H1 (cell line): Measurements from ENCODE around the gene BRIP1. TPM values are rescaled to one million over a fixed set of nuclear protein-coding genes. Genes with fewer than 3 reads are reported as not detected.

ENCODE experiments used
- CTCF ChIA-PET: fragments of 300-600 bp; sonication (Branson Sonifier 250); formaldehyde crosslinking; loops from one replicate; lab custom pipeline; 2021; ENCODE audit not compliant: partially characterized antibody; lab: Charles Lee
- POLR2A ChIA-PET: fragments of 300-600 bp; sonication (Branson Sonifier 250); formaldehyde crosslinking; loops from one replicate; lab custom pipeline; 2021; ENCODE audit warnings: inconsistent platforms; ENCODE audit not compliant: partially characterized antibody; lab: Charles Lee
- DNase-seq, 2 experiments: peaks; one replicate each; pipeline versions ENCODE4 v3.0.0 to v3.0.0-alpha.2; 2010 to 2022; ENCODE audit warnings: low spot score in 2 of 2, low read depth in 1 of 2, mixed read lengths in 1 of 2
- FAIRE-seq: peaks from 2 replicates; lab custom pipeline; 2011; peaks lifted over from hg19 to GRCh38; lab: Jason Lieb, UNC
- H2AFZ ChIP-seq: 2 replicates; pipeline ENCODE4 v1.8.1; 2012; ENCODE audit warnings: low read length, inconsistent platforms
- H2AK5ac ChIP-seq: 2 replicates; pipeline ENCODE4 v1.6.1; 2013; ENCODE audit warnings: low read depth, low read length
- H2BK120ac ChIP-seq: replicated peaks from 2 replicates; pipeline ENCODE3; 2013; ENCODE audit warnings: low read depth, low read length, inconsistent platforms
- H2BK12ac ChIP-seq: 2 replicates; pipeline ENCODE4 v1.6.1; 2013; ENCODE audit warnings: low read depth, low read length
- H2BK15ac ChIP-seq: 2 replicates; pipeline ENCODE4 v1.6.1; 2013; ENCODE audit warnings: low read length
- H2BK20ac ChIP-seq: 2 replicates; pipeline ENCODE4 v1.6.1; 2013; ENCODE audit warnings: low read length
- H2BK5ac ChIP-seq: 2 replicates; pipeline ENCODE4 v1.6.1; 2013; ENCODE audit warnings: low read depth, low read length
- H3K14ac ChIP-seq: 2 replicates; pipeline ENCODE4 v1.6.1; 2013; ENCODE audit warnings: inconsistent platforms; ENCODE audit not compliant: insufficient read length
- H3K18ac ChIP-seq: 2 replicates; pipeline ENCODE4 v1.6.1; 2013; ENCODE audit warnings: low read length; ENCODE audit errors: extremely low read depth
- H3K23ac ChIP-seq: 2 replicates; pipeline ENCODE4 v1.6.1; 2013; ENCODE audit warnings: inconsistent platforms; ENCODE audit not compliant: insufficient read length
- H3K23me2 ChIP-seq: 2 replicates; pipeline ENCODE4 v1.6.1; 2013; ENCODE audit warnings: low read depth, low read length
- H3K27ac ChIP-seq: 2 replicates; pipeline ENCODE4 v1.6.1; 2011; ENCODE audit warnings: low read depth, low read length, inconsistent platforms
- H3K27me3 ChIP-seq, 4 experiments: replicated peaks in 1 of 4; 1 replicate in 1 of 4; 2 replicates in 3 of 4; pipeline versions ENCODE4 v1.6.1 to v1.8.1; 2011 to 2013; ENCODE audit warnings: low read length in 3 of 4, mild to moderate bottlenecking in 3 of 4, inconsistent platforms in 2 of 4, mixed read lengths in 2 of 4, moderate library complexity in 1 of 4; ENCODE audit not compliant: control insufficient read depth in 3 of 4, insufficient read depth in 3 of 4; ENCODE audit errors: extremely low read depth in 1 of 4
- H3K36me3 ChIP-seq, 4 experiments: 2 replicates each; pipeline versions ENCODE4 v1.6.1 to v1.8.1; 2011 to 2013; ENCODE audit warnings: mild to moderate bottlenecking in 4 of 4, low read length in 3 of 4, moderate library complexity in 2 of 4, control low read depth in 1 of 4, inconsistent platforms in 1 of 4; ENCODE audit not compliant: insufficient read depth in 4 of 4, control insufficient read depth in 2 of 4
- H3K4ac ChIP-seq: replicated peaks from 2 replicates; pipeline ENCODE3; 2013; ENCODE audit warnings: low read length, low read depth, mixed read lengths, inconsistent platforms; ENCODE audit not compliant: insufficient read length
- H3K4me1 ChIP-seq, 4 experiments: replicated peaks in 1 of 4; 1 replicate in 1 of 4; 2 replicates in 3 of 4; pipeline versions ENCODE4 v1.6.1 to v1.8.1; 2011 to 2013; ENCODE audit warnings: low read length in 3 of 4, inconsistent platforms in 2 of 4, mixed read lengths in 1 of 4; ENCODE audit not compliant: insufficient read depth in 4 of 4, control insufficient read depth in 3 of 4
- H3K4me2 ChIP-seq, 2 experiments: 2 replicates each; pipeline versions ENCODE4 v1.6.1 to v1.8.1; 2011 to 2013; ENCODE audit warnings: low read depth in 2 of 2, low read length in 2 of 2, control low read depth in 1 of 2, inconsistent platforms in 1 of 2, mild to moderate bottlenecking in 1 of 2; ENCODE audit not compliant: insufficient read depth in 1 of 2
- H3K4me3 ChIP-seq, 4 experiments: fragments of 200-600, 300-600 bp in 1 of 4; sonication (generic), shearing (Covaris generic), sonication (Bioruptor Twin) in 1 of 4; 2 replicates each; pipeline versions ENCODE4 v1.5.1 to v1.8.1; 2011 to 2016; ENCODE audit warnings: low read length in 4 of 4, low read depth in 3 of 4, control low read depth in 2 of 4, inconsistent platforms in 2 of 4, mild to moderate bottlenecking in 2 of 4, mixed read lengths in 1 of 4, moderate library complexity in 1 of 4; ENCODE audit not compliant: insufficient read depth in 2 of 4; ENCODE audit errors: extremely low read depth in 1 of 4
- H3K56ac ChIP-seq: replicated peaks from 2 replicates; pipeline ENCODE3; 2013; ENCODE audit warnings: low read depth, mild to moderate bottlenecking, mixed read lengths, low read length, inconsistent platforms; ENCODE audit not compliant: insufficient read length
- H3K79me1 ChIP-seq: 2 replicates; pipeline ENCODE4 v1.6.1; 2013; ENCODE audit warnings: low read depth, low read length, control low read depth
- H3K79me2 ChIP-seq, 2 experiments: 2 replicates each; pipeline versions ENCODE4 v1.6.1 to v1.8.1; 2012 to 2013; ENCODE audit warnings: low read length in 2 of 2, mild to moderate bottlenecking in 2 of 2, inconsistent platforms in 1 of 2; ENCODE audit not compliant: insufficient read depth in 2 of 2, control insufficient read depth in 1 of 2
- H3K9ac ChIP-seq, 4 experiments: replicated peaks in 1 of 4; 1 replicate in 1 of 4; 2 replicates in 3 of 4; pipeline versions ENCODE4 v1.6.1 to v1.8.1; 2011 to 2013; ENCODE audit warnings: low read depth in 3 of 4, low read length in 3 of 4, control low read depth in 2 of 4, mild to moderate bottlenecking in 2 of 4, moderate library complexity in 2 of 4, inconsistent platforms in 1 of 4; ENCODE audit errors: extremely low read depth in 1 of 4
- H3K9me3 ChIP-seq, 2 experiments: 2 replicates each; pipeline versions ENCODE4 v1.6.1 to v1.8.1; 2012 to 2013; ENCODE audit warnings: mild to moderate bottlenecking in 2 of 2, moderate library complexity in 2 of 2, control low read depth in 1 of 2, inconsistent platforms in 1 of 2, low read depth in 1 of 2, low read length in 1 of 2, mixed read lengths in 1 of 2; ENCODE audit not compliant: insufficient read depth in 2 of 2
- H4K20me1 ChIP-seq, 2 experiments: replicated peaks in 1 of 2; 2 replicates each; pipeline versions ENCODE3 to v1.8.1; 2011 to 2013; ENCODE audit warnings: inconsistent platforms in 2 of 2, low read length in 2 of 2, mild to moderate bottlenecking in 1 of 2; ENCODE audit not compliant: insufficient read depth in 2 of 2, control insufficient read depth in 1 of 2
- H4K5ac ChIP-seq: 2 replicates; pipeline ENCODE4 v1.6.1; 2013; ENCODE audit warnings: low read length, low read depth, mixed read lengths, inconsistent platforms; ENCODE audit not compliant: insufficient read length
- H4K8ac ChIP-seq: 2 replicates; pipeline ENCODE4 v1.8.0; 2013; ENCODE audit warnings: mild to moderate bottlenecking, moderate library complexity, low read length, inconsistent platforms; ENCODE audit not compliant: insufficient read depth; ENCODE audit errors: extremely low read depth
- H4K91ac ChIP-seq: replicated peaks from 2 replicates; pipeline ENCODE3; 2013; ENCODE audit warnings: low read length, mixed read lengths, inconsistent platforms; ENCODE audit not compliant: insufficient read length
- BCL11A ChIP-seq, 2 experiments: IDR thresholded peaks; one replicate each; pipeline ENCODE4 v1.6.1; 2011; ENCODE audit warnings: low read depth in 2 of 2, low read length in 2 of 2, mild to moderate bottlenecking in 2 of 2
- CEBPB ChIP-seq: IDR thresholded peaks from 2 replicates; pipeline ENCODE4 v1.6.1; 2012; ENCODE audit warnings: low read depth, low read length
- CHD2 ChIP-seq: IDR thresholded peaks from 2 replicates; pipeline ENCODE4 v1.6.1; 2012; ENCODE audit warnings: low read length, improper control_type of control experiment
- CREB1 ChIP-seq: IDR thresholded peaks from 2 replicates; pipeline ENCODE4 v1.6.1; 2012; ENCODE audit warnings: inconsistent platforms
- GTF2F1 ChIP-seq: IDR thresholded peaks from 2 replicates; pipeline ENCODE4 v1.6.1; 2012; ENCODE audit warnings: low read depth, low read length, improper control_type of control experiment, borderline replicate concordance
- HDAC6 ChIP-seq: IDR thresholded peaks from one replicate; pipeline ENCODE4 v1.7.1; 2012; ENCODE audit warnings: low read depth, mild to moderate bottlenecking, inconsistent platforms, low read length, moderate library complexity
- MAFK ChIP-seq: IDR thresholded peaks from 2 replicates; pipeline ENCODE4 v1.6.1; 2012; ENCODE audit warnings: low read depth, mild to moderate bottlenecking, improper control_type of control experiment, low read length
- RAD21 ChIP-seq, 2 experiments: IDR thresholded peaks in 1 of 2; conservative IDR thresholded peaks in 1 of 2; 2 replicates each; pipeline ENCODE4 v1.6.1; 2011; ENCODE audit warnings: low read depth in 2 of 2, low read length in 2 of 2, improper control_type of control experiment in 1 of 2, inconsistent platforms in 1 of 2, mild to moderate bottlenecking in 1 of 2, moderate library complexity in 1 of 2
- RFX5 ChIP-seq: IDR thresholded peaks from 2 replicates; pipeline ENCODE4 v1.6.1; 2011; ENCODE audit warnings: low read depth, low read length, improper control_type of control experiment, borderline replicate concordance
- TAF1 ChIP-seq: IDR thresholded peaks from 2 replicates; pipeline ENCODE4 v1.6.1; 2011; ENCODE audit warnings: mild to moderate bottlenecking, low read depth, low read length
- WGBS, 2 experiments: shearing (Covaris generic) in 1 of 2; methylation state at CpG; one replicate each; pipeline versions ENCODE4 v1.1.6 to v1.1.7; 2013 to 2015; ENCODE audit warnings: low lambda C conversion rate in 2 of 2, mixed read lengths in 2 of 2, inconsistent platforms in 1 of 2, low coverage in 1 of 2, missing lambda C conversion rate in 1 of 2; ENCODE audit not compliant: insufficient replicate concordance in 2 of 2, insufficient coverage in 1 of 2, insufficient read length in 1 of 2; ENCODE audit errors: extremely low coverage in 1 of 2, missing lambda C conversion rate in 1 of 2; 5-methylcytosine and 5-hydroxymethylcytosine counted together
- polyA plus RNA-seq, 7 experiments: library from polyadenylated mRNA; depleted of rRNA in 3 of 7; stranded (reverse) in 5 of 7; unstranded in 2 of 7; fragments of >200 nt in 5 of 7; fragments of 200-250 nt in 2 of 7; gene quantifications; 1 replicate in 5 of 7; 2 replicates in 1 of 7; 4 replicates in 1 of 7; pipeline versions ENCODE4 v1.2.1 to v1.2.3, GENCODE V29; 2011 to 2013; ENCODE audit warnings: missing spikeins in 2 of 7, mixed read lengths in 2 of 7
- total RNA-seq: library from RNA; stranded (reverse); fragmentation: NEBNext Ultra II Directional; extraction: Animal tissue kit (Norgen Biotek cat#: 25700); gene quantifications from 2 replicates; pipeline ENCODE4 v1.2.1, GENCODE V29; 2021

The BRIP1 gene
- total and polyA plus RNA-seq, 2 of the 8 experiments (the other 6 are each of a cell fraction or from before 2014, with no cell fraction given), result 5.8 to 19.2 TPM

GRCh38 chr17:61735807-61736206 lies 127.5 kb downstream of the BRIP1 start:
- Histone ChIP-seq H3K36me3 (peaks cover 0 to 11% (median 5%) of the 10 kb centered on the region in 4 experiments; a peak in 6 of 8 replicates), H4K8ac (no peak overlapping the region), H2AFZ (no peak overlapping the region), H3K27ac (no peak overlapping the region), H3K9ac (no peak overlapping the region), H2BK5ac (no peak overlapping the region), H2BK12ac (no peak overlapping the region), H3K4me2 (no peak overlapping the region), H3K9me3 (0 out of 4 replicates have a peak, but pooled peaks cover 0 to 2% of the 10 kb centered on the region in 2 experiments), H4K20me1 (no peaks in the 10 kb centered on the region), H3K23me2 (no peaks in the 10 kb centered on the region), H4K91ac (no peak overlapping the region), H3K27me3 (no peaks in the 10 kb centered on the region), H3K4ac (no peak overlapping the region), H3K4me3 (no peak overlapping the region), H3K18ac (no peak overlapping the region), H2BK15ac (no peak overlapping the region), H3K79me2 (no peaks in the 10 kb centered on the region), H4K5ac (no peak overlapping the region), H3K23ac (no peak overlapping the region), H3K79me1 (no peaks in the 10 kb centered on the region), H2BK20ac (no peak overlapping the region), H2BK120ac (no peak overlapping the region), H2AK5ac (no peak overlapping the region), H3K4me1 (no peaks in the 10 kb centered on the region), H3K14ac (no peak overlapping the region), H3K56ac (no peak overlapping the region)
- ChIA-PET POLR2A (no interaction called here), CTCF (no interaction called here)
- TF ChIP-seq HDAC6 (no peak), CREB1 (no peak), CHD2 (no peak), CEBPB (no peak), RFX5 (no peak), TAF1 (no peak), RAD21 (IDR thresholded peaks at IDR 0.05 in 1 of 2, conservative IDR thresholded peaks at IDR 0.05 in 1 of 2; ENCODE audit: low read depth in 2 of 2, low read length in 2 of 2) (no peak), BCL11A (IDR thresholded peaks at IDR 0.05; ENCODE audit: low read depth in 2 of 2, low read length in 2 of 2) (no peak), MAFK (no peak), GTF2F1 (no peak)
- 83% methylated on average over 2 of the region's 2 CpGs; no CpG with 5 or more reads in 1 of the 2 experiments for WGBS, 2 experiments
- FAIRE-seq (no peak), DNase-seq (no peak)
